HEK293 (cell line): ENCODE measurements around the gene NECAB2.
"Not testable (repeated sequence)": the region's sequence is repeated elsewhere in the genome, so short reads cannot be mapped to it uniquely, and the experiment has no call there.

ENCODE experiments used
- CTCF ChIA-PET: fragments of 350-600 bp; formaldehyde crosslinking; extraction: SDS; loops from one replicate; lab custom pipeline; 2021; ENCODE audit warnings: antibody characterized with exemption; lab: Yijun Ruan, JAX
- POLR2A ChIA-PET: fragments of 300-600 bp; formaldehyde crosslinking; extraction: SDS; loops from one replicate; lab custom pipeline; 2020; ENCODE audit warnings: antibody characterized with exemption, inconsistent platforms; lab: Yijun Ruan, JAX
- H3K27ac ChIP-seq: fragments of 200-500 bp; sonication (Bioruptor generic); 2 replicates; pipeline ENCODE4 v1.5.1; 2014; ENCODE audit warnings: low read depth, low read length, control low read depth, inconsistent platforms; ENCODE audit errors: extremely low read depth
- H3K36me3 ChIP-seq, 2 experiments: fragments of 200-500 bp in 1 of 2; sonication (Bioruptor generic) in 1 of 2; 1 replicate in 1 of 2; 2 replicates in 1 of 2; pipeline ENCODE4 v1.5.1; 2014 to 2017; ENCODE audit warnings: inconsistent platforms in 2 of 2, low read length in 2 of 2; ENCODE audit not compliant: control insufficient read depth in 2 of 2, insufficient read depth in 1 of 2
- H3K4me1 ChIP-seq: fragments of 200-500 bp; sonication (Bioruptor generic); 2 replicates; pipeline ENCODE4 v1.5.1; 2014; ENCODE audit warnings: mild to moderate bottlenecking, low read length, inconsistent platforms; ENCODE audit not compliant: control insufficient read depth, insufficient read depth
- H3K4me3 ChIP-seq: 2 replicates; pipeline ENCODE4 v1.5.1; 2011; ENCODE audit warnings: low read depth, mild to moderate bottlenecking, control low read depth, low read length, moderate library complexity
- H3K9me3 ChIP-seq: fragments of 200-500 bp; sonication (Bioruptor generic); 2 replicates; pipeline ENCODE4 v1.5.1; 2014; ENCODE audit warnings: low read depth, low read length, inconsistent platforms; ENCODE audit not compliant: control insufficient read depth, insufficient read depth
- GLI2 ChIP-seq: fragments of 450-650 bp; formaldehyde crosslinking; IDR thresholded peaks from 2 replicates; pipeline ENCODE4; 2017; ENCODE audit warnings: missing biosample characterization, missing genetic modification characterization, low read depth, borderline replicate concordance
- HOXD13 ChIP-seq: sonication (generic); formaldehyde crosslinking; IDR thresholded peaks from 2 replicates; pipeline ENCODE4 v1.8.0; 2022; ENCODE audit warnings: missing genetic modification reagents, borderline replicate concordance
- KLF16 ChIP-seq: fragments of 450-650 bp; formaldehyde crosslinking; IDR thresholded peaks from 2 replicates; pipeline ENCODE4 v1.5.1; 2017; ENCODE audit warnings: missing biosample characterization, missing genetic modification characterization
- KLF7 ChIP-seq: fragments of 450-650 bp; formaldehyde crosslinking; IDR thresholded peaks from 2 replicates; pipeline ENCODE4 v1.5.1; 2016; ENCODE audit warnings: missing biosample characterization, missing genetic modification characterization, borderline replicate concordance
- SCRT2 ChIP-seq: fragments of 450-650 bp; formaldehyde crosslinking; IDR thresholded peaks from 2 replicates; pipeline ENCODE4 v1.5.1; 2016; ENCODE audit warnings: missing biosample characterization, missing genetic modification characterization
- SP2 ChIP-seq: fragments of 450-650 bp; formaldehyde crosslinking; IDR thresholded peaks from 2 replicates; pipeline ENCODE4 v1.5.1; 2016; ENCODE audit warnings: missing biosample characterization, missing genetic modification characterization
- ZFP3 ChIP-seq: fragments of 450-650 bp; formaldehyde crosslinking; IDR thresholded peaks from 2 replicates; pipeline ENCODE4 v1.5.1; 2016; ENCODE audit warnings: low read depth, missing biosample characterization, missing genetic modification characterization
- ZNF366 ChIP-seq: fragments of 450-650 bp; formaldehyde crosslinking; conservative IDR thresholded peaks from 2 replicates; pipeline ENCODE4 v1.5.1; 2016; ENCODE audit warnings: missing biosample characterization, missing genetic modification characterization
- ZNF768 ChIP-seq: fragments of 450-650 bp; formaldehyde crosslinking; IDR thresholded peaks from 2 replicates; pipeline ENCODE4 v1.5.1; 2018; ENCODE audit warnings: missing biosample characterization, mild to moderate bottlenecking, missing genetic modification characterization
- TF ChIP-seq, protein P1 (sequence below): fragments of 450-650 bp; formaldehyde crosslinking; IDR thresholded peaks from 2 replicates; pipeline ENCODE4 v1.5.1; 2016; ENCODE audit warnings: missing biosample characterization, missing genetic modification characterization
- TF ChIP-seq, protein P2 (sequence below): fragments of 450-650 bp; formaldehyde crosslinking; IDR thresholded peaks from 2 replicates; pipeline ENCODE4 v1.5.1; 2017; ENCODE audit warnings: missing biosample characterization, mild to moderate bottlenecking, missing genetic modification characterization, moderate library complexity

The NECAB2 gene

DNA sequence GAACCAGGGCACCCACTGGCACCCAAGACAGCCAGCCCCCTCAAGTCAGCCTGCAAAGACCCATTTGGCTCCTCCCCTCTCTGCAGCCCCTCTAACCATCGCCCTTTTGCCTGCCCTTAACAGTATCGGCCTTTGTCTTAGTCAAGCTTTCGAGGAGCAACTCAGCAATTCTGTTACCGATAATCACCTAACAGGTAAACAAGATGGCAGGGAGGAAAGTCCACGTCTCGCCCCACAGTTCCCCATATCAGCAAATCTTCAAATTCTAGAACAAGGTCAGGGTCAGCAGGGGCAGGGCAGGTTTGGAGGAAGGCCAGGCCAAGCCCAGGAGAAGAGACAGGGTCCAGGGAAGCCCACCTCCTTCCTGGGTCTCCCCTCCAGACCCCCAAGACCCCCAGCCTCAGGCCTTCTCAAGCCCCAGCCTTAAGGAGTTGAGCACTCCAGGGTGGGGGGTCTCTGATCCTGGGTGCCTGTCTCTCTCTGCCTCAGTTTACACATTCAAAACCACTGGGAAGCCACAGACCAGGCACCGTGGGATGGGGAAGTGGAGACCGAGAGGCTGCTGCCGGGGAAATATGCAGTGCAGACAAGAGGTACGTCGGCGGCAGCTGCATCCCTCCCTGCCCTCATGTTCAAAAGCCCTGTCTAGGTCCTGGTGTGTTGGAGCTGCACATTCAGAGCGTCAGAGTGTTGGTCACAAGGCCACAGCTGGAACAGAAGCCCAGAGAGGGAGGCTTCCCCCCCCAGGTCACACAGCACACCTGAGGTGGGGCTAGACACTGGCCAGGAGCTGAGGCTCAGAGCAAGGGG, 18.9 kb upstream of the NECAB2 start:
- Histone ChIP-seq H3K27ac (no peak overlapping the region), H3K4me1 (no peaks in the 10 kb centered on the region; the same call in 1 of the 2 replicates), H3K9me3 (no peaks in the 10 kb centered on the region), H3K36me3 (no peaks in the 10 kb centered on the region), H3K4me3 (no peak overlapping the region)
- TF ChIP-seq ZNF768 (tag by site-specific recombination) (0 out of 2 replicates have a peak, but pooled peaks have one; percentile 36), SCRT2 (tag by site-specific recombination) (no peak)
- ChIA-PET CTCF (interaction anchor here (1.3 kb wide), 1 partner anchor 22 kb away, joined by 5 read pairs; no protein-coding TSS in a partner anchor), POLR2A (no interaction called here)

DNA sequence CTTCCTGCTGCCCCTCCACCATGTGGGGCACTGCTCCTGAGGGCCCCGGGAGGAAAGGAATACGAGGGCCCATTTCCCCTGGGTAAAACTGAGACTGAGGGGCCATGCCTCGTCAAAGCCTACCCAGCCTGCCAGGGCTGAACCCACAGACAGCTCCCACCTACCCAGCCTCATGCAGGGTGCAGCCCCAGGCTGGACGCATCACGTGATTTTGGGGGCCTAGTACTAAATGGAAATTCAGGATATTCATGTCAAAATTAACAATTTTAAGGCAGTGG, 18.4 kb upstream of the NECAB2 start:
- CTCF ChIA-PET: interaction anchor here (1.3 kb wide), 1 partner anchor 23 kb away, joined by 5 read pairs; no protein-coding TSS in a partner anchor

DNA sequence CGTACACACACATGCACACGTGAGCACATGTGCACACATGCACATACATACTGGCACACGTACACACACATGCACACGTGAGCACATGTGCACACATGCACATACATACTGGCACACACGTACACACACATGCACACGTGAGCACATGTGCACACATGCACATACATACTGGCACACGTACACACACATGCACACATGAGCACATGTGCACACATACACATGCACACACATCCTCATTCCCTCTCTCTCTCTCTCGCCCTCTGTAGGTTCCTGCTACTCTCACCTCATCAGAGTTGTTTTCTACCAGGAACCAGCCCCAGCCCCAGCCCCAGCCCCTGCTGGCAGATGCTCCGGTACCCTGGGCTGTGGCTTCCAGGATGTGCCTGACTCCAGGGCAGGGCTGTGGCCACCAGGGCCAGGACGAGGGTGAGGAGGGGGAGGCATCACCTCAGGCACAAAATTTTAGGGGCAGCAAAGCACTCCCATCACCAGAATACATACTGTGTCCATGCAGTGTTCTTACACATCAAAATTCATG, 17.1 kb upstream of the NECAB2 start:
- H3K9me3 ChIP-seq, CTCF ChIA-PET, H3K4me1 ChIP-seq, POLR2A ChIA-PET, H3K27ac ChIP-seq, H3K36me3 ChIP-seq, H3K4me3 ChIP-seq: not testable (repeated sequence)

More for the DNA sequence above, 18.4 kb upstream of the NECAB2 start:
- no peaks in the 10 kb centered on the region for H3K9me3 ChIP-seq
- no peak overlapping the region for H3K4me3 ChIP-seq
- H3K4me1 ChIP-seq: no peaks in the 10 kb centered on the region; the same call in 1 of the 2 replicates
- TF ChIP-seq GLI2: no peak
- POLR2A ChIA-PET: no interaction called here
- H3K36me3 ChIP-seq: no peaks in the 10 kb centered on the region
- H3K27ac ChIP-seq: no peak overlapping the region

DNA sequence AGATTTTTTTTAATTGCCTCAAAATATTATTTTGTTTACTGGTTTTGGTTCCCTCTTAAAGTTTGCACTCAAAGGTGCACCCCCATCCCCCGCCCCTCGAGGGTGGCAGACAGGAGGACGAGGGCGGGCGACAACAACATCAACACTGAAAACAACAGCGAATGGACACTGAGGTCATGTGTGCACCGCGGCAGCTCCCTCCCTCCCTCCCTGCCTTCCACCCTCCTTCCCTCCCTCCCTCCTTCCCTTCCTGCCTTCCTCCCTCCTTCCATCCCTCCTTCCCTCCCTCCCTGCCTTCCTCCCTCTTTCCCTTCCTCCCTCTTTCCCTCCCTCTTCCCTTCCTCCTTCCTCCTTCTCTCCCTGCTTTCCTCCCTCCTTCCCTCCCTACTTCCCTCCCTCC, 16.5 kb upstream of the NECAB2 start:
- ChIA-PET CTCF (interaction anchor here (0.7 to 1.0 kb wide), 2 partner anchors 62 to 649 kb away, joined by 3 to 4 read pairs; no protein-coding TSS in a partner anchor), POLR2A (no interaction called here)
- TF ChIP-seq ZFP3 (tag by site-specific recombination) (no peak), SP2 (tag by site-specific recombination) (peak; percentile 22), ZNF366 (tag by site-specific recombination) (peak; percentile 44), KLF7 (tag by site-specific recombination) (no peak)
- H3K36me3 ChIP-seq: no peaks in the 10 kb centered on the region
- H3K4me1 ChIP-seq: no peaks in the 10 kb centered on the region; the same call in 1 of the 2 replicates
- H3K27ac ChIP-seq: no peak overlapping the region
- H3K4me3 ChIP-seq: no peak overlapping the region
- no peaks in the 10 kb centered on the region for H3K9me3 ChIP-seq

DNA sequence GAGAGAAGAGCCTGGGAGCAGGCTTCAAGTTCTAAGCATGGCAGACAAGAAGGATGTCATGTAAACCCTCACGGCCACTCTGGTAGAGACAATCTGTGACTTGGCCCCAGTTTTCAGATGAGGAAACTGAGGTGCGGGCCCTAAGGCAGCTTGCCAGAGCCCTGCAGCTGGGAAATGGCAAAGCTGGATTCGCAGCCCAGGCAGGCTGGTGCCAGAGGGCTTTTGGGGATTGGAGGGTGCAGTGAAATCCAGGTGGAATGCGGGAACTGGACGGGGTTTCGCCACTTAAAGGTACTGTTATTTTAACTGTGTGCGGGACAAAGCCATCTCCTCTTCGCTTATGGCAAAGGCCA, 15.5 kb upstream of the NECAB2 start:
- Histone ChIP-seq H3K4me1 (no peaks in the 10 kb centered on the region; the same call in 1 of the 2 replicates), H3K27ac (no peak overlapping the region), H3K9me3 (no peaks in the 10 kb centered on the region), H3K4me3 (no peak overlapping the region), H3K36me3 (no peaks in the 10 kb centered on the region)
- TF ChIP-seq KLF16: 0 out of 2 replicates have a peak, but pooled peaks have one; percentile 29
- TF ChIP-seq HOXD13 (CRISPR knock-in tag): no peak
- TF ChIP-seq, protein P1, sequence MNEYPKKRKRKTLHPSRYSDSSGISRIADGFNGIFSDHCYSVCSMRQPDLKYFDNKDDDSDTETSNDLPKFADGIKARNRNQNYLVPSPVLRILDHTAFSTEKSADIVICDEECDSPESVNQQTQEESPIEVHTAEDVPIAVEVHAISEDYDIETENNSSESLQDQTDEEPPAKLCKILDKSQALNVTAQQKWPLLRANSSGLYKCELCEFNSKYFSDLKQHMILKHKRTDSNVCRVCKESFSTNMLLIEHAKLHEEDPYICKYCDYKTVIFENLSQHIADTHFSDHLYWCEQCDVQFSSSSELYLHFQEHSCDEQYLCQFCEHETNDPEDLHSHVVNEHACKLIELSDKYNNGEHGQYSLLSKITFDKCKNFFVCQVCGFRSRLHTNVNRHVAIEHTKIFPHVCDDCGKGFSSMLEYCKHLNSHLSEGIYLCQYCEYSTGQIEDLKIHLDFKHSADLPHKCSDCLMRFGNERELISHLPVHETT (tag by site-specific recombination): 0 out of 2 replicates have a peak, but pooled peaks have one; percentile 16
- TF ChIP-seq, protein P2, sequence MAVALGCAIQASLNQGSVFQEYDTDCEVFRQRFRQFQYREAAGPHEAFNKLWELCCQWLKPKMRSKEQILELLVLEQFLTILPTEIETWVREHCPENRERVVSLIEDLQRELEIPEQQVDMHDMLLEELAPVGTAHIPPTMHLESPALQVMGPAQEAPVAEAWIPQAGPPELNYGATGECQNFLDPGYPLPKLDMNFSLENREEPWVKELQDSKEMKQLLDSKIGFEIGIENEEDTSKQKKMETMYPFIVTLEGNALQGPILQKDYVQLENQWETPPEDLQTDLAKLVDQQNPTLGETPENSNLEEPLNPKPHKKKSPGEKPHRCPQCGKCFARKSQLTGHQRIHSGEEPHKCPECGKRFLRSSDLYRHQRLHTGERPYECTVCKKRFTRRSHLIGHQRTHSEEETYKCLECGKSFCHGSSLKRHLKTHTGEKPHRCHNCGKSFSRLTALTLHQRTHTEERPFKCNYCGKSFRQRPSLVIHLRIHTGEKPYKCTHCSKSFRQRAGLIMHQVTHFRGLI (tag by site-specific recombination): no peak
- ChIA-PET CTCF (interaction anchor here (1.0 to 7.4 kb wide), 2 partner anchors 63 to 114 kb away, joined by 3 to 174 read pairs; no protein-coding TSS in a partner anchor), POLR2A (no interaction called here)
